ENCODE data around the gene MAP7.

DNA sequence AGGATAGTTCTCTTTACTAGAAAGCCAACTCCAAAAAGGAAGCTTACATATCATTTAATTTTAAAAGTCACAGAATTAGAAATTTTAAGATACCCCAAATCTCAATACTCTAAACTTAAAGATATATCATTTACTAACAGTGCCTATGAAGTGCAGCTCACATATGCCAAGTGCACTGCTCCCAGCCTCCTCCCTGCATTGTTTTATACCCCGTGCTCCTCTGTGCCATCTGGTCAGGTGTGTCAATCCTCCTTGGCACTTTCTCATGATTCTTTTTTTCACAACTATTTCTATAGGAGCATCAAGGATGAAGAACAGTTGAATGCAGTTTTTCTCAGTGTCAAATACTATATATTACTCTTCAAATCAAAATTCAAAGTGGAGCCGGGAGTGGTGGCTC is 8.8 kb downstream of the MAP7 start:
- TF ChIP-seq, protein P1, sequence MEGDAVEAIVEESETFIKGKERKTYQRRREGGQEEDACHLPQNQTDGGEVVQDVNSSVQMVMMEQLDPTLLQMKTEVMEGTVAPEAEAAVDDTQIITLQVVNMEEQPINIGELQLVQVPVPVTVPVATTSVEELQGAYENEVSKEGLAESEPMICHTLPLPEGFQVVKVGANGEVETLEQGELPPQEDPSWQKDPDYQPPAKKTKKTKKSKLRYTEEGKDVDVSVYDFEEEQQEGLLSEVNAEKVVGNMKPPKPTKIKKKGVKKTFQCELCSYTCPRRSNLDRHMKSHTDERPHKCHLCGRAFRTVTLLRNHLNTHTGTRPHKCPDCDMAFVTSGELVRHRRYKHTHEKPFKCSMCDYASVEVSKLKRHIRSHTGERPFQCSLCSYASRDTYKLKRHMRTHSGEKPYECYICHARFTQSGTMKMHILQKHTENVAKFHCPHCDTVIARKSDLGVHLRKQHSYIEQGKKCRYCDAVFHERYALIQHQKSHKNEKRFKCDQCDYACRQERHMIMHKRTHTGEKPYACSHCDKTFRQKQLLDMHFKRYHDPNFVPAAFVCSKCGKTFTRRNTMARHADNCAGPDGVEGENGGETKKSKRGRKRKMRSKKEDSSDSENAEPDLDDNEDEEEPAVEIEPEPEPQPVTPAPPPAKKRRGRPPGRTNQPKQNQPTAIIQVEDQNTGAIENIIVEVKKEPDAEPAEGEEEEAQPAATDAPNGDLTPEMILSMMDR (IDR thresholded peaks at IDR 0.05; ENCODE audit: low read depth, low read length): no peak
- no peak for TF ChIP-seq EZH2phosphoT487 (IDR thresholded peaks at IDR 0.05; ENCODE audit: low read depth)

Measured in OCI-LY3 (cell line).